ENCODE data around the gene PEX26. TPM values are rescaled to one million over a fixed set of nuclear protein-coding genes. Genes with fewer than 3 reads are reported as not detected.
"Not testable (repeated sequence)": the region's sequence is repeated elsewhere in the genome, so short reads cannot be mapped to it uniquely, and the experiment has no call there.

Gene PEX26
- total RNA-seq, 5 donors from 2014 or later (not counting 1 experiment from before 2014, with no cell fraction given) = 30.2 to 42.7 (median 39.8) TPM

DNA sequence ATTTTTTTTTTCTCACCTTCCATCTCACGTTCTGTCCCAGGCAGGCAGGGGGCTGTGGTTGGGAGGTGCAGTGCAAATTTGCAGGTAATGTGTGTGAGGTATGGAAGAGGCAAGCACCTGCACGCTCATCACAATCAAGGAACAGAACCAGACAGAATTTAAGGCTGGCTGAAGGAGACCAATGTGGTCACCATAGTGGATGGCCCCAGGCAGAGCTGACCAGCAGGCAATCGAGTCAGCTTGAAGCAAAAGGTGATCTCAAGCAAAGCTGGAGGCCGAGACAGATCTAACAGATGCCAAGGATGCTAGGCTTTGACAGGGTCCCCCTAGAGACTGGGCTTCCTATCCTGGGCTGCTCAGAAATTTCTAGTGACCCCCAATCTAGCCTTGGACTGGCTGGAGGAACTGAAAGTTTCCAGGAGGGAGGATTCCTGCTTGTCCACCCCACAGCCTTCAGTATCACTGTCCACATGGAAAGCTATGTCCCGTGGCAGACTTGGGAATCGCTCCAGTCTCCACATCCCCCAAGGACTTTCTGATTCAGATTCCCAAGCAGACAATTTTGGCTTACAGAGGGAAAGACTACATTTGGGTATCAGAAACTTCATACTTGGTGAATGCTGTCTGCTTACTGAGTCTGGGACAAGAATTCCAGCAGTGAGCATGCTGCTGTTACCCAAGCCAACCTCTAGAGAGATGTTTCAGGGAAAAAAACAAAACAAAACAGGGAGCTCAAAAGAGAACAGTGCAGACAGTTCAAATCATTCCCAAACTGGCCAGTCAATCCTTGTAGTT lies 44.4 kb upstream of the PEX26 start:
- Histone ChIP-seq H3K4me3 (ENCODE audit: control insufficient read depth in 1 of 2, extremely low read depth in 1 of 2, low read length in 1 of 2) (no peak overlapping the region), H3K4me1 (ENCODE audit: control insufficient read depth in 1 of 2, extremely low read depth in 1 of 2, insufficient read depth in 2 of 2, low read length in 2 of 2) (no peaks in the 10 kb centered on the region), H3K36me3 (ENCODE audit: control insufficient read depth in 2 of 2, extremely low read depth in 1 of 2, insufficient read depth in 1 of 2, low read length in 1 of 2) (no peaks in the 10 kb centered on the region), H3K27me3 (replicated peaks in 1 of 2; ENCODE audit: control insufficient read depth in 2 of 2, extremely low read depth in 1 of 2, insufficient read depth in 2 of 2, low read length in 1 of 2) (peaks cover 0 to 5% of the 10 kb centered on the region in 2 experiments), H3K27ac (ENCODE audit: low read length) (no peak overlapping the region), H3K9me3 (no peaks in the 10 kb centered on the region)
- H3K36me3 Mint-ChIP-seq = no peaks in the 10 kb centered on the region
- CTCF ChIA-PET = interaction anchor here in 1 of 2 donors (0.9 kb wide), 1 partner anchor 203 kb away, joined by 3 read pairs; no protein-coding TSS in a partner anchor
- DNase-seq (no peak), ATAC-seq (replicated peaks in 1 of 4) (no peak)
- no peaks in the 10 kb centered on the region for H3K4me1 Mint-ChIP-seq
- H3K9me3 Mint-ChIP-seq = no peaks in the 10 kb centered on the region
- H3K27ac Mint-ChIP-seq = no peak overlapping the region
- WGBS (ENCODE audit: insufficient coverage) = 63% methylated on average over 3 of the region's 6 CpGs
- peaks cover 2 to 12% of the 10 kb centered on the region in 2 donors for H3K27me3 Mint-ChIP-seq
- POLR2A ChIA-PET = interaction anchor here in 1 of 2 donors (0.6 kb wide), 1 partner anchor 19 kb away, joined by 3 read pairs; no protein-coding TSS in a partner anchor
- no peak overlapping the region for H3K4me3 Mint-ChIP-seq

DNA sequence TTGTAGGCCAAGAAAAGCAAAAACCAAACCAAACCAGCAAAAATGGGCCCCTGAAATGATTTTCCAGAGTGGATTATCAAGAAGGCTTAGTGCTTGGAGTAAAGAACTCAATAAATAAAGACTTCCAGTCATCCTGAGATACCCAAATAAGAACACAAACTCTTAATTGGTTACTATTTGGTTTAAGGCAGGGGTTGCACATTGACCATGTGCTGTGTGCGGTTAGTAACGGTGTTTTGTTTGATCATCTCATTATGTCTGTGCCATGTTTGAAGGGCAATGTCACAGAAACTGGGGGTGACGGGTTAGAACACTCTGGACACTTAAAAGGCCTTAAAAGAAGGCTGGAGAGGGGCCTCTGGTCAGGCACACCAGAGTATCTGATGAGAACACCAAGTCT lies 43.7 kb upstream of the PEX26 start:
- no peak overlapping the region for H3K4me3 Mint-ChIP-seq
- H3K4me1 ChIP-seq (ENCODE audit: control insufficient read depth in 1 of 2, extremely low read depth in 1 of 2, insufficient read depth in 2 of 2, low read length in 2 of 2) = no peaks in the 10 kb centered on the region
- peaks cover 2 to 13% of the 10 kb centered on the region in 2 donors for H3K27me3 Mint-ChIP-seq
- H3K9me3 ChIP-seq = no peaks in the 10 kb centered on the region
- no peak overlapping the region for H3K27ac ChIP-seq (ENCODE audit: low read length)
- no peak overlapping the region for H3K4me3 ChIP-seq (ENCODE audit: control insufficient read depth in 1 of 2, extremely low read depth in 1 of 2, low read length in 1 of 2)
- H3K27ac Mint-ChIP-seq = no peak overlapping the region
- H3K36me3 Mint-ChIP-seq = no peaks in the 10 kb centered on the region
- no peaks in the 10 kb centered on the region for H3K4me1 Mint-ChIP-seq
- DNase-seq (no peak), ATAC-seq (replicated peaks in 1 of 4) (no peak)
- POLR2A ChIA-PET = no interaction called here
- CTCF ChIA-PET = no interaction called here
- 71% methylated on average over 3 of the region's 3 CpGs for WGBS (ENCODE audit: insufficient coverage)
- no peaks in the 10 kb centered on the region for H3K36me3 ChIP-seq (ENCODE audit: control insufficient read depth in 2 of 2, extremely low read depth in 1 of 2, insufficient read depth in 1 of 2, low read length in 1 of 2)
- peaks cover 0 to 5% of the 10 kb centered on the region in 2 experiments for H3K27me3 ChIP-seq (replicated peaks in 1 of 2; ENCODE audit: control insufficient read depth in 2 of 2, extremely low read depth in 1 of 2, insufficient read depth in 2 of 2, low read length in 1 of 2)
- no peaks in the 10 kb centered on the region for H3K9me3 Mint-ChIP-seq

- 74% methylated on average over 3 of the region's 9 CpGs for WGBS (ENCODE audit: insufficient coverage)
- no peak overlapping the region for H3K27ac Mint-ChIP-seq
- no peaks in the 10 kb centered on the region for H3K9me3 ChIP-seq
- CTCF ChIA-PET = no interaction called here
- H3K4me3 Mint-ChIP-seq = no peak overlapping the region
- no peaks in the 10 kb centered on the region for H3K4me1 Mint-ChIP-seq
- no peaks in the 10 kb centered on the region for H3K9me3 Mint-ChIP-seq
- POLR2A ChIA-PET = no interaction called here
- DNase-seq (no peak), ATAC-seq (replicated peaks in 1 of 4) (no peak)
- H3K27ac ChIP-seq (ENCODE audit: low read length) = no peak overlapping the region
- peaks cover 0 to 3% of the 10 kb centered on the region in 2 experiments for H3K27me3 ChIP-seq (replicated peaks in 1 of 2; ENCODE audit: control insufficient read depth in 2 of 2, extremely low read depth in 1 of 2, insufficient read depth in 2 of 2, low read length in 1 of 2)
- H3K36me3 ChIP-seq (ENCODE audit: control insufficient read depth in 2 of 2, extremely low read depth in 1 of 2, insufficient read depth in 1 of 2, low read length in 1 of 2) = no peaks in the 10 kb centered on the region
- H3K36me3 Mint-ChIP-seq = no peaks in the 10 kb centered on the region
- no peak overlapping the region for H3K4me3 ChIP-seq (ENCODE audit: control insufficient read depth in 1 of 2, extremely low read depth in 1 of 2, low read length in 1 of 2)
- H3K27me3 Mint-ChIP-seq = peaks cover 4 to 16% of the 10 kb centered on the region in 2 donors
- no peaks in the 10 kb centered on the region for H3K4me1 ChIP-seq (ENCODE audit: control insufficient read depth in 1 of 2, extremely low read depth in 1 of 2, insufficient read depth in 2 of 2, low read length in 2 of 2)
These were observed 42.0 kb upstream of the PEX26 start for GRCh38 chr22:18035751-18036150.

DNA sequence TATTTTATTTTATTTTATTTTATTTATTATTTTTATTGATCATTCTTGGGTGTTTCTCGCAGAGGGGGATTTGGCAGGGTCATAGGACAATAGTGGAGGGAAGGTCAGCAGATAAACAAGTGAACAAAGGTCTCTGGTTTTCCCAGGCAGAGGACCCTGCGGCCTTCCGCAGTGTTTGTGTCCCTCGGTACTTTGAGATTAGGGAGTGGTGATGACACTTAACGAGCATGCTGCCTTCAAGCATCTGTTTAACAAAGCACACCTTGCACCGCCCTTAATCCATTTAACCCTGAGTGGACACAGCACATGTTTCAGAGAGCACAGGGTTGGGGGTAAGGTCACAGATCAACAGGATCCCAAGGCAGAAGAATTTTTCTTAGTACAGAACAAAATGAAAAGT lies 36.9 kb upstream of the PEX26 start:
- WGBS (ENCODE audit: insufficient coverage) = no CpG with 5 or more reads among the region's 6 CpGs
- H3K4me1 ChIP-seq (ENCODE audit: control insufficient read depth in 1 of 2, extremely low read depth in 1 of 2, insufficient read depth in 2 of 2, low read length in 2 of 2); H3K4me1 Mint-ChIP-seq; H3K4me3 Mint-ChIP-seq; ATAC-seq (replicated peaks in 1 of 4); H3K27me3 ChIP-seq (replicated peaks in 1 of 2; ENCODE audit: control insufficient read depth in 2 of 2, extremely low read depth in 1 of 2, insufficient read depth in 2 of 2, low read length in 1 of 2); H3K4me3 ChIP-seq (ENCODE audit: control insufficient read depth in 1 of 2, extremely low read depth in 1 of 2, low read length in 1 of 2); H3K27ac Mint-ChIP-seq; DNase-seq; H3K36me3 Mint-ChIP-seq; H3K9me3 Mint-ChIP-seq; H3K27ac ChIP-seq (ENCODE audit: low read length); CTCF ChIA-PET; H3K9me3 ChIP-seq; H3K36me3 ChIP-seq (ENCODE audit: control insufficient read depth in 2 of 2, extremely low read depth in 1 of 2, insufficient read depth in 1 of 2, low read length in 1 of 2); H3K27me3 Mint-ChIP-seq; POLR2A ChIA-PET: not testable (repeated sequence)

DNA sequence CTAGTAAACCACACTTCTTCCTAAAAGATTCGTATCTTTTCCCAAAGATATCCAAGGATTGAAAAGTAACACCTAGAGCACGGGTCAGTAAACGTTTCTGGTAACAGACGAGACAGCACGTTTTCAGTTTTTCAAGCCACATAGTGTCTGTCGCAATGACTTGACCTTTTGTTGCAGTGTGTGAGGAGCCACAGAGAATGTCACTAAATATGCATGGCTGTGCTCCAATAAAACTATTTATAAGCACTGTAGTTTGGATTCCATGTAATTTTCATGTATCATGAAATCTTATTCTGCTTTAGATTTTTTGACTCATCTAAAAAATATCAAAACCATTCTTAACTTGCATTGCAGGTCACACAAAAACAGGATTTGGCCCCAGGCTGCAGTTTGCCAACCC lies 35.1 kb upstream of the PEX26 start:
- Histone ChIP-seq H3K27ac (ENCODE audit: low read length) (no peak overlapping the region), H3K9me3 (no peaks in the 10 kb centered on the region), H3K36me3 (ENCODE audit: control insufficient read depth in 2 of 2, extremely low read depth in 1 of 2, insufficient read depth in 1 of 2, low read length in 1 of 2) (no peaks in the 10 kb centered on the region), H3K4me1 (ENCODE audit: control insufficient read depth in 1 of 2, extremely low read depth in 1 of 2, insufficient read depth in 2 of 2, low read length in 2 of 2) (no peaks in the 10 kb centered on the region), H3K27me3 (replicated peaks in 1 of 2; ENCODE audit: control insufficient read depth in 2 of 2, extremely low read depth in 1 of 2, insufficient read depth in 2 of 2, low read length in 1 of 2) (no peaks in the 10 kb centered on the region), H3K4me3 (ENCODE audit: control insufficient read depth in 1 of 2, extremely low read depth in 1 of 2, low read length in 1 of 2) (no peak overlapping the region)
- Mint-ChIP-seq H3K27ac (no peak overlapping the region), H3K27me3 (peaks cover 4 to 5% of the 10 kb centered on the region in 2 donors), H3K9me3 (no peaks in the 10 kb centered on the region), H3K4me1 (no peaks in the 10 kb centered on the region), H3K4me3 (no peak overlapping the region), H3K36me3 (no peaks in the 10 kb centered on the region)
- 83% methylated on average over 6 of the region's 6 CpGs for WGBS (ENCODE audit: insufficient coverage)
- ChIA-PET CTCF (no interaction called here), POLR2A (no interaction called here)
- ATAC-seq (replicated peaks in 1 of 4) = no peak
- DNase-seq = no peak

DNA sequence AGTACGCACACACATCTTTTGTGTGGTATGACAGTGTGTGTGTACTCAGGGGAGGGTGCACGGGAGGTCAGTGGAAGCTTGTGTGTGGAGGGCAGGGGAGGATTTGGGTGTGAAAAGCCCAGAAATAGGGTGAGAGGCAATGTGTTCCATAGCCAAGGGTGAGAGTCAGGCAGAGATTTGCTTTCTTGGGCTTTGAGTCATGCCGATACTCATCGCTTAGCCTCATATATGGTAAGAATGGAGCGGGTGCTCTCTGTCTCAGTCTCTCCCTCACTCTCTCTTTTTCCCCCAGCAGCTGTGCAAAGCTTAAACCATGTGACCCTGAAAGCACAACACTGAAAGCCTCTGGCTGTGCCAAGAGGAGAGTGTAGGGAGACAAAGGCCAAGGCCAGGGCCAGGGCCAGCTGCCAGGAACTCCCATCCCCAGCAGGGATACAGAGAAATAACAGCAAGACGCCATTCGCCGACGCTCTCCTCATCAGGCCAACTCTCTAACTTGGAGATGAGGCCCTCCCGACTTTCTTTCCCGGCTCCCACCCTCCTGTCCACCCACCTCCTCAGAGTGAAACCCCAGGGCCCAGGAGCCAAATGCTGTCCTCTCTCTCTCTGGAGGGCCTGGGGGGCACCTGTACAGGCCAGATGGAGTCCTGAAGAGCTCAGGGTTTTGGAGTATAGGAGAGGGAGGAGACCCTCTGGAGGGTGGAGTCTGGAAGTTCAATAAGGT lies 33.1 kb upstream of the PEX26 start:
- ChIA-PET POLR2A (no interaction called here), CTCF (no interaction called here)
- no peaks in the 10 kb centered on the region for H3K36me3 Mint-ChIP-seq
- no peaks in the 10 kb centered on the region for H3K4me1 Mint-ChIP-seq
- H3K4me1 ChIP-seq (ENCODE audit: control insufficient read depth in 1 of 2, extremely low read depth in 1 of 2, insufficient read depth in 2 of 2, low read length in 2 of 2) = no peaks in the 10 kb centered on the region
- peaks cover 2 to 10% of the 10 kb centered on the region in 2 experiments for H3K27me3 ChIP-seq (replicated peaks in 1 of 2; ENCODE audit: control insufficient read depth in 2 of 2, extremely low read depth in 1 of 2, insufficient read depth in 2 of 2, low read length in 1 of 2)
- ATAC-seq (replicated peaks in 1 of 4) (no peak), DNase-seq (no peak)
- WGBS (ENCODE audit: insufficient coverage) = 89% methylated on average over 2 of the region's 11 CpGs
- no peak overlapping the region for H3K4me3 ChIP-seq (ENCODE audit: control insufficient read depth in 1 of 2, extremely low read depth in 1 of 2, low read length in 1 of 2)
- no peak overlapping the region for H3K27ac ChIP-seq (ENCODE audit: low read length)
- H3K36me3 ChIP-seq (ENCODE audit: control insufficient read depth in 2 of 2, extremely low read depth in 1 of 2, insufficient read depth in 1 of 2, low read length in 1 of 2) = no peaks in the 10 kb centered on the region
- no peaks in the 10 kb centered on the region for H3K9me3 Mint-ChIP-seq
- H3K27ac Mint-ChIP-seq = no peak overlapping the region
- peaks cover 0 to 10% of the 10 kb centered on the region in 2 donors for H3K27me3 Mint-ChIP-seq
- no peaks in the 10 kb centered on the region for H3K9me3 ChIP-seq
- no peak overlapping the region for H3K4me3 Mint-ChIP-seq

Data from T-cell (primary cell).